Measurements from ENCODE around the gene IER3. TPM values are rescaled to one million over a fixed set of nuclear protein-coding genes. Genes with fewer than 3 reads are reported as not detected.

The IER3 gene
- polyA plus RNA-seq, 1 of the 3 experiments (the other 2 are of a cell fraction): 12.9 TPM

- TF ChIP-seq REST (IDR thresholded peaks at IDR 0.05; ENCODE audit: low read depth, low read length): no peak
Measured at GRCh38 chr6:30763155-30763617, 18.8 kb upstream of the IER3 start (continued).

DNA sequence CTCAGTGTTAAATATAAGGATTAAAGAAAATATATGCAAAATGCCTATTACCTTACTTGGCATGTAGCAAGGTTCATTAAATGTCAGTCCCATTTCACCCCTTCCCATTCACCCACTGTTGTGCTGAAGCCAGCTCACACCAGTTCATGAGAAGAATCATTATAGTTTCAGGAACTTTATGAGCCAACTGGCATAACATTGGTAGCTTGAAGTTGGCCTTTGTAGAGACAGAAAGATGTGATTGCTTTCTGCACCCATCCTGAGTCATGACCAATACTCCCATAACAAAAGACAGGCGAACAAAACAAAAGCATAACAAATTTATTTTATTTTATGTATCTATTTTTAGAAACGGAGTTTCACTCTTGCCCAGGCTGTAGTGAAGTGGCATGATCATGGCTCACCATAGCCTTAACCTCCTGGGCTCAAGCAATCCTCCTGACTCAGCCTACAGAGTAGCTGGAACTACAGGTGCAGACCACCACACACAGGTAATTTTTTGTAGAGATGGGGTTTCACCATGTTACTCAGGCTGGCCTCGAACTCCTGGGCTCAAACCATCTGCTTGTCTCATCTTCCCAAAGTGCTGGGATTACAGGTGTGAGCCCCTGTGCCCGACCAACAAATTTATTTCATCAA lies 17.6 kb upstream of the IER3 start:
- no peaks in the 10 kb centered on the region for H4K20me1 ChIP-seq (ENCODE audit: insufficient read depth)
- H3K36me3 ChIP-seq (replicated peaks in 1 of 2; ENCODE audit: control insufficient read depth in 1 of 2, insufficient read depth in 2 of 2, low read length in 1 of 2): no peaks in the 10 kb centered on the region
- CTCF ChIA-PET: interaction anchor here (0.7 kb wide), 1 partner anchor 20 kb away, joined by 3 read pairs; the partner anchor contains the start of gene FLOT1
- H3F3A ChIP-seq (replicated peaks; ENCODE audit: insufficient read depth): peaks cover 26% of the 10 kb centered on the region
- H3K4me2 ChIP-seq: no peak overlapping the region
- no peaks in the 10 kb centered on the region for H3K27me3 ChIP-seq (ENCODE audit: insufficient read depth)
- H3K9me3 ChIP-seq: no peaks in the 10 kb centered on the region
- no peak overlapping the region for H3K4me3 ChIP-seq (ENCODE audit: low read depth in 2 of 2, low read length in 1 of 2)
- H3K9me2 ChIP-seq: no peaks in the 10 kb centered on the region
- WGBS (ENCODE audit: low lambda C conversion rate): 97% methylated on average over 4 of the region's 4 CpGs
- H3K79me2 ChIP-seq (ENCODE audit: insufficient read depth): no peaks in the 10 kb centered on the region
- peaks cover 14 to 24% of the 10 kb centered on the region in 2 experiments; a peak in 3 of 4 replicates for H3K4me1 ChIP-seq (ENCODE audit: control insufficient read depth in 1 of 2, insufficient read depth in 2 of 2, low read depth in 1 of 2, low read length in 1 of 2)
- POLR2A ChIA-PET: no interaction called here
- no peak overlapping the region for H2AFZ ChIP-seq (ENCODE audit: low read depth)
- TF ChIP-seq YY1 (IDR thresholded peaks at IDR 0.05; ENCODE audit: low read depth) (no peak), FOXM1 (IDR thresholded peaks at IDR 0.05; ENCODE audit: low read depth) (no peak), EZH2phosphoT487 (IDR thresholded peaks at IDR 0.05; ENCODE audit: borderline replicate concordance, low read depth) (no peak), MAX (IDR thresholded peaks at IDR 0.05; ENCODE audit: low read depth) (no peak), SMC3 (IDR thresholded peaks at IDR 0.05; ENCODE audit: low read depth, low read length) (no peak), RXRA (IDR thresholded peaks at IDR 0.05; ENCODE audit: borderline replicate concordance, low read depth) (no peak), SIN3A (IDR thresholded peaks at IDR 0.05; ENCODE audit: borderline replicate concordance, low read depth, low read length) (no peak), GABPA (IDR thresholded peaks at IDR 0.05; ENCODE audit: low read depth) (no peak), GATA2 (CRISPR knock-in tag; IDR thresholded peaks at IDR 0.05) (no peak), NRF1 (IDR thresholded peaks at IDR 0.05; ENCODE audit: low read depth, low read length) (no peak)
- H3K9ac ChIP-seq: no peak overlapping the region
- H3K27ac ChIP-seq (ENCODE audit: low read depth in 2 of 2, low read length in 1 of 2): no peak overlapping the region
- DNase-seq: no peak
